KMS-11 (cell line): ENCODE results near the gene WASF1.

ENCODE experiments used
- H2AFZ ChIP-seq: fragments of 200-600 bp; sonication (generic); 2 replicates; pipeline ENCODE4 v1.6.1; 2016; ENCODE audit warnings: antibody characterized with exemption, mixed run types, low read depth
- H3K27ac ChIP-seq: fragments of 200-600 bp; sonication (generic); 2 replicates; pipeline ENCODE4 v1.6.1; 2016; ENCODE audit warnings: mild to moderate bottlenecking, mixed run types
- H3K27me3 ChIP-seq: fragments of 200-600 bp; sonication (generic); 2 replicates; pipeline ENCODE4 v1.6.1; 2017; ENCODE audit warnings: mild to moderate bottlenecking, low read depth, mixed run types, moderate library complexity; ENCODE audit not compliant: insufficient read depth
- H3K36me3 ChIP-seq: fragments of 200-600 bp; sonication (generic); 2 replicates; pipeline ENCODE4 v1.6.1; 2017; ENCODE audit warnings: mild to moderate bottlenecking, mixed run types; ENCODE audit not compliant: insufficient read depth
- H3K4me1 ChIP-seq: fragments of 200-600 bp; sonication (generic); 2 replicates; pipeline ENCODE4 v1.6.1; 2016; ENCODE audit warnings: mild to moderate bottlenecking, low read depth, mixed run types; ENCODE audit not compliant: poor library complexity, severe bottlenecking
- H3K4me2 ChIP-seq: fragments of 200-600 bp; sonication (generic); 2 replicates; pipeline ENCODE4 v1.7.0; 2016; ENCODE audit warnings: mild to moderate bottlenecking, mixed run types
- H3K4me3 ChIP-seq: fragments of 200-600 bp; sonication (generic); IDR thresholded peaks from 2 replicates; pipeline ENCODE4 v1.6.1; 2017; ENCODE audit warnings: low read depth, low read length, mixed read lengths; ENCODE audit not compliant: insufficient read depth
- H3K79me2 ChIP-seq: fragments of 200-600 bp; sonication (generic); 2 replicates; pipeline ENCODE4 v1.6.1; 2016; ENCODE audit warnings: low read depth, mixed run types; ENCODE audit not compliant: insufficient read depth
- H3K9ac ChIP-seq: fragments of 200-600 bp; sonication (generic); 2 replicates; pipeline ENCODE4 v1.6.1; 2016; ENCODE audit warnings: mild to moderate bottlenecking, mixed run types
- H4K20me1 ChIP-seq: fragments of 200-600 bp; sonication (generic); 2 replicates; pipeline ENCODE4 v1.6.1; 2016; ENCODE audit warnings: mild to moderate bottlenecking, mixed run types; ENCODE audit not compliant: insufficient read depth
- TF ChIP-seq, protein P1 (sequence below): fragments of 200-600 bp; sonication (generic); conservative IDR thresholded peaks from 2 replicates; pipeline ENCODE4 v1.6.1; 2017; ENCODE audit warnings: low read depth, mild to moderate bottlenecking, antibody characterized with exemption, low read length, moderate library complexity, mixed read lengths

Gene WASF1

DNA sequence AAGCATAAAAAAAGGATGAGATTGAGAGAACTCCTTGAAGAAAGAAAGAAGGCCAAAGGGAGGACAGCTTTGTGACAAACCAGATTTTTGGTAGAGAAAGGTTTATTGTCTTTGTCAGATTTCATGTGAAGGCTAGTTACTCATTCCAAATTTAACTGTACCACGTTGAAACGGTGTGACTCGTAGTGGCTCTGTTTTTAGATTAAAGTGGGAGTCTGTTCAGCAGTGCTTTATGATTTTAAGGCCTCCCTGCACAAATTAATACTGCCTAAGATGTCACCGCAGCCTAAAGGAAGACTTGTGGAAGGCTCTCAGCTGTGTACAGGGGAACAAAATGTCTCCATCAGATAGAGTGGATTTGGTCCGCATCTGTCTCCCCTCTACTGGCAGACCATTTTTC lies 36.7 kb upstream of the WASF1 start:
- TF ChIP-seq, protein P1, sequence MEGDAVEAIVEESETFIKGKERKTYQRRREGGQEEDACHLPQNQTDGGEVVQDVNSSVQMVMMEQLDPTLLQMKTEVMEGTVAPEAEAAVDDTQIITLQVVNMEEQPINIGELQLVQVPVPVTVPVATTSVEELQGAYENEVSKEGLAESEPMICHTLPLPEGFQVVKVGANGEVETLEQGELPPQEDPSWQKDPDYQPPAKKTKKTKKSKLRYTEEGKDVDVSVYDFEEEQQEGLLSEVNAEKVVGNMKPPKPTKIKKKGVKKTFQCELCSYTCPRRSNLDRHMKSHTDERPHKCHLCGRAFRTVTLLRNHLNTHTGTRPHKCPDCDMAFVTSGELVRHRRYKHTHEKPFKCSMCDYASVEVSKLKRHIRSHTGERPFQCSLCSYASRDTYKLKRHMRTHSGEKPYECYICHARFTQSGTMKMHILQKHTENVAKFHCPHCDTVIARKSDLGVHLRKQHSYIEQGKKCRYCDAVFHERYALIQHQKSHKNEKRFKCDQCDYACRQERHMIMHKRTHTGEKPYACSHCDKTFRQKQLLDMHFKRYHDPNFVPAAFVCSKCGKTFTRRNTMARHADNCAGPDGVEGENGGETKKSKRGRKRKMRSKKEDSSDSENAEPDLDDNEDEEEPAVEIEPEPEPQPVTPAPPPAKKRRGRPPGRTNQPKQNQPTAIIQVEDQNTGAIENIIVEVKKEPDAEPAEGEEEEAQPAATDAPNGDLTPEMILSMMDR: no peak
- H3K27ac ChIP-seq: no peak overlapping the region
- H3K4me1 ChIP-seq: no peaks in the 10 kb centered on the region
- H3K27me3 ChIP-seq: no peaks in the 10 kb centered on the region
- no peak overlapping the region for H3K4me2 ChIP-seq
- H4K20me1 ChIP-seq: no peaks in the 10 kb centered on the region
- no peaks in the 10 kb centered on the region for H3K79me2 ChIP-seq
- H3K9ac ChIP-seq: no peak overlapping the region
- no peaks in the 10 kb centered on the region for H3K36me3 ChIP-seq
- no peak overlapping the region for H3K4me3 ChIP-seq
- H2AFZ ChIP-seq: no peak overlapping the region

DNA sequence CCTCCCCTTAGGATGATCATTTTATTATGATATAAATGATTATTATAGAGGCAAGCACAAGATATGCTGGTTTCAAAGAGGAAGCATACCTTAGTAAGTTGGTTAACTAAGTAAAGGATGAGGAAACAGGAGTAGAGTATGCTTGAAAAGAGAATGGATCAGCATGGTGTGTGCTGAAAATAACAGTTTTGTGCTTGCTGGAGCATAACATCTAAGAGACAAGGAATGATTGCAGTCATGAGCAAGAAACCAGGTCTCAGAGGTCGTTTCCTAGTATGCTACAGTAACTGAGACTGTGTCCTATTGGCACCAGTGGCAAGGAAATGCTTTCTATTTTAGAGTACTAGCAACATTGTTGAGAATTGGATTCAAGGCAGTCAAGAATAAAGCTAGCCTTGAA lies 34.9 kb upstream of the WASF1 start:
- TF ChIP-seq, protein P1: no peak

DNA sequence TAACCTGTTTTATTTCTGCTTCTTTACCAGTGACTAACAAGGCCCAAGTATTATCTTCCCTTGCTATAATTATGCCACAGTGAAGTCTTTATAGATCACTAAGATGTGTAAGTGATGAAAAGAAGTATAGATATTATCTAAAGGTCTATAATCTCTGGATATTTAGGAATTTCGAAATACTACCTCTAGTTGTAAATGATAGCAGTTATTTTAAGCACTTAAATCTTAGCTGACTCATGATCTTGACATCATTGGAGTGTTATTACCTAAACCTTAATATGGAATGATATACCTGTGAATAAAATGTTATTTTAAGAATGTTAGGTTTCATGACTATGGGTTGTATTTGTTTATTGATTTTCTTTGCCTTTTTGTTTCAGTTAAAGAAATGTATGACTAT lies 32.3 kb upstream of the WASF1 start:
- H3K27ac ChIP-seq: no peak overlapping the region
- no peaks in the 10 kb centered on the region for H4K20me1 ChIP-seq
- no peaks in the 10 kb centered on the region for H3K79me2 ChIP-seq
- no peak overlapping the region for H3K4me3 ChIP-seq
- no peak overlapping the region for H2AFZ ChIP-seq
- no peak overlapping the region for H3K9ac ChIP-seq
- H3K36me3 ChIP-seq: no peaks in the 10 kb centered on the region
- H3K4me1 ChIP-seq: no peaks in the 10 kb centered on the region
- H3K27me3 ChIP-seq: no peaks in the 10 kb centered on the region
- no peak overlapping the region for H3K4me2 ChIP-seq
- TF ChIP-seq, protein P1: no peak

More for the DNA sequence above, 34.9 kb upstream of the WASF1 start:
- Histone ChIP-seq H3K4me2 (no peak overlapping the region), H3K4me3 (no peak overlapping the region), H2AFZ (no peak overlapping the region), H3K79me2 (no peaks in the 10 kb centered on the region), H3K36me3 (no peaks in the 10 kb centered on the region), H3K27ac (no peak overlapping the region), H3K4me1 (no peaks in the 10 kb centered on the region), H3K9ac (no peak overlapping the region), H3K27me3 (no peaks in the 10 kb centered on the region), H4K20me1 (no peaks in the 10 kb centered on the region)

DNA sequence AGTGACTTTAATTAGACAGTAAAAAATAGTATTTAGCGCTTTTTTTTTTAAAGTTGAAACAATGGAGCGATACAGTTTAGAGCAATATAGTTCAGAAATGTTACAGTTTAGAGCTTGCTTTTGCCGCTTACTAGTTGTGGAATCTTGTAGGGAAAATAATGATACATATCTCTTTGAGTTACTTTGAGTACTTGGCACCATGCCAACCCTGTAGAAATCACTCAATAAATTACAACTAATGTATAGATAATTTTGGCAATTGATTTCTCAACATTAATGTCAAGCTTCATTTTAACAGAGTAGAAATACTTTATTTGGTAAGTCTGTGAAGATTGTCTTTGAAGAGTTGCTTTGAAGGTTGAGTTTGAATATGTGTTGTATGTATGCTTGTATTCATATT lies 28.2 kb upstream of the WASF1 start:
- H3K9ac ChIP-seq: no peak overlapping the region
- no peaks in the 10 kb centered on the region for H3K79me2 ChIP-seq
- no peaks in the 10 kb centered on the region for H3K4me1 ChIP-seq
- TF ChIP-seq, protein P1: no peak
- no peak overlapping the region for H3K4me3 ChIP-seq
- no peak overlapping the region for H3K4me2 ChIP-seq
- no peaks in the 10 kb centered on the region for H4K20me1 ChIP-seq
- H3K36me3 ChIP-seq: no peaks in the 10 kb centered on the region
- no peak overlapping the region for H2AFZ ChIP-seq
- no peaks in the 10 kb centered on the region for H3K27me3 ChIP-seq
- H3K27ac ChIP-seq: no peak overlapping the region
